Measurements from ENCODE around the gene SLC5A12. TPM values are rescaled to one million over a fixed set of nuclear protein-coding genes. Genes with fewer than 3 reads are reported as not detected.

Gene SLC5A12
- total RNA-seq (0.04 TPM), polyA plus RNA-seq (ENCODE audit: insufficient read depth in 1 of 8, insufficient read length in 8 of 8, low replicate concordance in 1 of 8) (1 to 10 TPM in 2 of 8 donors, under 1 TPM in 6; 0.11 to 8.5 (median 0.14) TPM)
- long read RNA-seq, donor 1: 0 reads
- long read RNA-seq, donor 2: 0 reads
- long read RNA-seq, donor 3: 0 reads
- long read RNA-seq, donor 4: 0 reads
- long read RNA-seq, donor 5: 0 reads
- long read RNA-seq, donor 6: 0 reads
- long read RNA-seq, donor 7: 0 reads
- long read RNA-seq, donor 8: 0 reads
- long read RNA-seq, donor 9: 0 reads
- long read RNA-seq, donor 10: 0 reads
- long read RNA-seq, donor 11: 0 reads

DNA sequence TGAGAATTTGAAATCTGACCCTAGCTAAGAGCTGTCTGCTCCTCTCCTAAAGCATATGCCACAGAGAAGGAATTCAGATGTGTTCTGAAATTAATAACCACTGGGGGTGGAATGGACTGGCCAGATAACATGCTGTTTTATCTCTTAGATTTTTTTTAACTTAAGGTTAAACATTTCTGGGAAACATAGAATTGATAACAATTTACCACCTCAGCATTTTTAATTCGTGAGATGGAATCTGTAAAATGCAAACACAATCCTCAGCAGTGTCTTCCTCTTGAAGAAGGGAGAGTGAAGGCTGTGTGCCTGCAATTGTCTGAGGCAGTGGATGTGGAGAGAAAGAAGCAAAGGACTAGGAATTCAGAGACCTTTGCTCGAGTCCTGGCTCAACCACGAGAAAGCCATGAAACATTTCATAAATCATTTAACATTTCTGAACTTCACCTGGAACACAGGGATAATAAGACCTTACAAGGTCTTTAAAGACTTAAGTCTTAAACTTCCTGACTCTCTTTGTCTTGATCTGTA is at the start of gene SLC5A12:
Gene SLC5A12, minus strand, starts transcription at position 113 of the 528 bp plus-strand sequence. CDS start 346 bp downstream, outside the sequence.
- WGBS (ENCODE audit: insufficient coverage): no CpG with 5 or more reads among the region's 3 CpGs
- DNase-seq: no peak
- H3K36me3 ChIP-seq (ENCODE audit: control insufficient read depth, insufficient read depth, low read length): no peaks in the 10 kb centered on the region
- H3K4me1 ChIP-seq (ENCODE audit: control insufficient read depth, insufficient read depth, low read length): no peaks in the 10 kb centered on the region
- no peaks in the 10 kb centered on the region for H3K27me3 ChIP-seq (ENCODE audit: control insufficient read depth, insufficient read depth, low read length)
- no peaks in the 10 kb centered on the region for H3K9me3 ChIP-seq (replicated peaks; ENCODE audit: control insufficient read depth, low read depth, low read length)
- H3K27ac ChIP-seq (ENCODE audit: low read length): no peak within 1 kb of the TSS
- no peak within 1 kb of the TSS for H3K4me3 ChIP-seq (ENCODE audit: low read length)

DNA sequence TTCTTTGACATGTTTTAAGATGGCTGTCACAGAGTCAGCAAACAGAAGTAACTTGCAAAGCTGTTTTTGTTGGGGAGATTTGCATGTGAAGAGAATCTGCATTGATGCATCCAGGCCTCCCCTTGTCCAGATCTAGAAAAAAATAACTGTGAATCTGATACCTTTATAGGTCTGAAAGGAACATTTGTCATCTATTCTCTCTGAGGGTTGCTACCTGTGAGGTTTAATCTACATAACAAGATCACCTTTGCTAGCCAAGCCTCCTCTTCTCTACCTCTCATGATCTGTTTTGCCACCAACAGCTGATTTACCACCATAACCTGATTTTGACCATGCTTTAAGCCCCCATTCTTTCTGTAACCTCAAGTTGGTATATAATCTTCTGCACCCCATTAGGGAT is 47.2 kb upstream of the SLC5A12 start:
- DNase-seq: no peak
- H3K27me3 ChIP-seq (ENCODE audit: control insufficient read depth, insufficient read depth, low read length): no peaks in the 10 kb centered on the region
- no peak overlapping the region for H3K4me3 ChIP-seq (ENCODE audit: low read length)

DNA sequence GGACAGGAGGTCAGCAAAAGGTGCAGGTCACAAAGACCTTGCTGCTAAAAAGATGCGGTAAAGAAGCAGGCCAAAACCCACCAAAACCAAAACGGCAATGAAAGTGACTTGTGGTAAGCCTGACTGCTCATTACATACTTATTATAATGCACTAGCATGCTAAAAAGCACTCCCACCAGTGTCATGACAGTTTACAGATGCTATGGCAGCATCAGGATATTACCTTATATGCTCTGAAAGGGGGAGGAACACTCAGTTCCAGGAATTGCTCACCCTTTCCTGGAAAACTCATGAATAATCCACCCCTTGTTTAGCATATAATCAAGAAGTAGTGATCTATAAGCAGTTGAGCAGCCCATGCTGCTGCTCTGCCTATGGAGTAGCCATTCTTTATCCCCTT is 45.2 kb upstream of the SLC5A12 start:
- Histone ChIP-seq H3K9me3 (replicated peaks; ENCODE audit: control insufficient read depth, low read depth, low read length) (no peaks in the 10 kb centered on the region), H3K4me1 (ENCODE audit: control insufficient read depth, insufficient read depth, low read length) (no peaks in the 10 kb centered on the region), H3K4me3 (ENCODE audit: low read length) (no peak overlapping the region), H3K36me3 (ENCODE audit: control insufficient read depth, insufficient read depth, low read length) (no peaks in the 10 kb centered on the region), H3K27me3 (ENCODE audit: control insufficient read depth, insufficient read depth, low read length) (no peaks in the 10 kb centered on the region), H3K27ac (ENCODE audit: low read length) (no peak overlapping the region)
- DNase-seq: no peak
- WGBS (ENCODE audit: insufficient coverage): no CpG with 5 or more reads among the region's 2 CpGs

More for the DNA sequence above, 47.2 kb upstream of the SLC5A12 start:
- H3K27ac ChIP-seq (ENCODE audit: low read length): no peak overlapping the region
- H3K36me3 ChIP-seq (ENCODE audit: control insufficient read depth, insufficient read depth, low read length): no peaks in the 10 kb centered on the region
- no peaks in the 10 kb centered on the region for H3K9me3 ChIP-seq (replicated peaks; ENCODE audit: control insufficient read depth, low read depth, low read length)
- H3K4me1 ChIP-seq (ENCODE audit: control insufficient read depth, insufficient read depth, low read length): no peaks in the 10 kb centered on the region

- Histone ChIP-seq H3K4me1 (ENCODE audit: control insufficient read depth, insufficient read depth, low read length) (no peaks in the 10 kb centered on the region), H3K9me3 (replicated peaks; ENCODE audit: control insufficient read depth, low read depth, low read length) (no peaks in the 10 kb centered on the region), H3K36me3 (ENCODE audit: control insufficient read depth, insufficient read depth, low read length) (no peaks in the 10 kb centered on the region), H3K4me3 (ENCODE audit: low read length) (no peak overlapping the region), H3K27ac (ENCODE audit: low read length) (no peak overlapping the region), H3K27me3 (ENCODE audit: control insufficient read depth, insufficient read depth, low read length) (no peaks in the 10 kb centered on the region)
- no CpG with 5 or more reads among the region's 3 CpGs for WGBS (ENCODE audit: insufficient coverage)
- DNase-seq: no peak
These were observed 43.5 kb upstream of the SLC5A12 start for GRCh38 chr11:26765323-26765722.

DNA sequence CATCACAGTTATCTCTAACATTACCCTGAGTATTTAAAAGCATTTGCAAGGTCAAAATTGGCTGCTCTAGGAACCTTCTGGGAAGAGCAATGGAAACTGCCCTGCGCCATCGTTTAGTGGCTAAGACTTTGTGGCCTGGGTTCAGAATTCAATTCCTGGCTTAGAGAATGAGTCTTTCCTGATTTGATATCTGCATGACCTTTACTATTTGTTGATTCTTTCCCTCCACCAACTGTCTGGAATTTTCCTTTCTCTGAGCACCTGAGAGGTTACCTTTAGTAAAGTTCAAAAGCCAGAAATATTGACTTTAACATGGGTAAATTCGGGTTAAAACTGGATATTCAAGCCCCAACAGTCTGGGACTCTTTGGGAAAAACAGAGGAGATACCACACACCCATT is 43.0 kb upstream of the SLC5A12 start:
- no peaks in the 10 kb centered on the region for H3K4me1 ChIP-seq (ENCODE audit: control insufficient read depth, insufficient read depth, low read length)
- no peaks in the 10 kb centered on the region for H3K27me3 ChIP-seq (ENCODE audit: control insufficient read depth, insufficient read depth, low read length)
- no peak for DNase-seq
- H3K36me3 ChIP-seq (ENCODE audit: control insufficient read depth, insufficient read depth, low read length): no peaks in the 10 kb centered on the region
- no peak overlapping the region for H3K4me3 ChIP-seq (ENCODE audit: low read length)
- no peak overlapping the region for H3K27ac ChIP-seq (ENCODE audit: low read length)
- WGBS (ENCODE audit: insufficient coverage): 100% methylated on average over 2 of the region's 3 CpGs
- H3K9me3 ChIP-seq (replicated peaks; ENCODE audit: control insufficient read depth, low read depth, low read length): no peaks in the 10 kb centered on the region

DNA sequence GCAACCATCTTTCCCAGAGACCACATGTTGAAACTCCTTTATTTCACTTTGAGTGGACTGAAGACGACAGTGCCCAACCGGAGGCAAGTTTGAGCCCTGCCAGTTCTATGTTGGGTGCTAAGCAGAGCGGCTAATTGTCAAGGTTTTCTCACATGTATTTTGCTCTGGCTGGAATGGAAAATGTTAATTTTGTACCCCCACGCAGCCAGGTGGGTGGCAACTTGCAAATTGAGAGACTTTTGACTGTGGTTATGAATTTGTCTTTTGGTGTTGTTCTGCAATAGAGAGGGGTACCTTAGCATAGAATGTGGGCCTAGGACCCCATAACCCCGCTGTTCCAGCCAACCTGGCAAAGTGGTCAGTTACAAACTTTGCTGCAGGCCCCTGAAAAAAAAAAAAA is 42.5 kb upstream of the SLC5A12 start:
- DNase-seq: no peak
- Histone ChIP-seq H3K4me1 (ENCODE audit: control insufficient read depth, insufficient read depth, low read length) (no peaks in the 10 kb centered on the region), H3K27me3 (ENCODE audit: control insufficient read depth, insufficient read depth, low read length) (no peaks in the 10 kb centered on the region), H3K27ac (ENCODE audit: low read length) (no peak overlapping the region), H3K4me3 (ENCODE audit: low read length) (no peak overlapping the region), H3K36me3 (ENCODE audit: control insufficient read depth, insufficient read depth, low read length) (no peaks in the 10 kb centered on the region), H3K9me3 (replicated peaks; ENCODE audit: control insufficient read depth, low read depth, low read length) (no peaks in the 10 kb centered on the region)
- WGBS (ENCODE audit: insufficient coverage): 97% methylated on average over 4 of the region's 5 CpGs

DNA sequence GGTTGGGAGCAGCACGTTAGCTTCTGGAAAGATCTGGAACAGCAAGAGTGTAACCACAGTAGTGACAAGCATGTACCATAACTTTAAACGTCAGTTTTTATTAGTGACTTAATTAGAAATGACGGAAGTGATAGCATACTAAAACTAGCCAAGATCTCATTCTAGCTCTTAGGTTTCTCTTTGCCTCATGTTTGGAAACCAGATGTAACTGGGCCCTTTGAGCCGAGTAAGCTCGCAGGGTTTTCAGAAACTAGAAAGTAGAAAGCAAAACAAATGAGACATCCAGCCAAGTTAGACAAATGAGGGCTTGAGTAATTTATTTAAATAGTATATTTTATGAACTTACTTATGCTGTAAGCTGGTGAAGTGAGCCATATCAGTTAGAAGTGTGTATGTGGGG is 40.2 kb upstream of the SLC5A12 start:
- DNase-seq: no peak
- no peak overlapping the region for H3K27ac ChIP-seq (ENCODE audit: low read length)
- no peaks in the 10 kb centered on the region for H3K27me3 ChIP-seq (ENCODE audit: control insufficient read depth, insufficient read depth, low read length)
- H3K4me3 ChIP-seq (ENCODE audit: low read length): no peak overlapping the region
- no peaks in the 10 kb centered on the region for H3K9me3 ChIP-seq (replicated peaks; ENCODE audit: control insufficient read depth, low read depth, low read length)
- no CpG with 5 or more reads among the region's 5 CpGs for WGBS (ENCODE audit: insufficient coverage)
- no peaks in the 10 kb centered on the region for H3K36me3 ChIP-seq (ENCODE audit: control insufficient read depth, insufficient read depth, low read length)
- H3K4me1 ChIP-seq (ENCODE audit: control insufficient read depth, insufficient read depth, low read length): no peaks in the 10 kb centered on the region

DNA sequence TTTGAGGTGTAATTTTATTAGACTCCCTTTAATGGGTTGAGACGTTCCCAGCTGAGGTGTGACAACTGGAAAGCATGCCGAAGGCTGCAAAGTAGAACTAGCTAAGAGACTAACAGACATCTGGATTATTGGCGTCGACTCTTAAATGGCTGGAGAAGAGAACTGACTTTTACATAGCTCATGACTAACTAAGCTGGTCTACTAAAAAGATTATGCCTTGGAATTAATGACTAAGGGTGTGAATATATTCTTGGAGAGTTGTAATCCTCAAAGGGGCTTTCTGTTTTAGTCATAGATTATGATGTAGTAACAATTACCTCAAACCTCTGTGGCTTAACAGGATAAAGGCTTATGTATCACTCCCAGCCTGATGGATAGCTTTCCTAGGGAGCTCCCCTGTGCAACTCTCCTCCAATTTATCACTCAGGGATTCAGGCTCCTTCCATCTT is 39.5 kb upstream of the SLC5A12 start:
- Histone ChIP-seq H3K9me3 (replicated peaks; ENCODE audit: control insufficient read depth, low read depth, low read length) (no peaks in the 10 kb centered on the region), H3K4me3 (ENCODE audit: low read length) (no peak overlapping the region), H3K27ac (ENCODE audit: low read length) (no peak overlapping the region), H3K27me3 (ENCODE audit: control insufficient read depth, insufficient read depth, low read length) (no peaks in the 10 kb centered on the region), H3K4me1 (ENCODE audit: control insufficient read depth, insufficient read depth, low read length) (no peaks in the 10 kb centered on the region), H3K36me3 (ENCODE audit: control insufficient read depth, insufficient read depth, low read length) (no peaks in the 10 kb centered on the region)
- DNase-seq: no peak
- WGBS (ENCODE audit: insufficient coverage): no CpG with 5 or more reads among the region's 4 CpGs

- Histone ChIP-seq H3K9me3 (replicated peaks; ENCODE audit: control insufficient read depth, low read depth, low read length) (no peaks in the 10 kb centered on the region), H3K4me1 (ENCODE audit: control insufficient read depth, insufficient read depth, low read length) (no peaks in the 10 kb centered on the region), H3K27ac (ENCODE audit: low read length) (no peak overlapping the region), H3K27me3 (ENCODE audit: control insufficient read depth, insufficient read depth, low read length) (no peaks in the 10 kb centered on the region), H3K36me3 (ENCODE audit: control insufficient read depth, insufficient read depth, low read length) (no peaks in the 10 kb centered on the region), H3K4me3 (ENCODE audit: low read length) (no peak overlapping the region)
- DNase-seq: no peak
- WGBS (ENCODE audit: insufficient coverage): no CpG with 5 or more reads among the region's 1 CpG
These were observed 36.1 kb upstream of the SLC5A12 start for GRCh38 chr11:26757995-26758394.

GRCh38 chr11:26755762-26756161 is 33.9 kb upstream of the SLC5A12 start:
- H3K4me1 ChIP-seq (ENCODE audit: control insufficient read depth, insufficient read depth, low read length): no peaks in the 10 kb centered on the region
- DNase-seq: no peak
- H3K27ac ChIP-seq (ENCODE audit: low read length): no peak overlapping the region
- WGBS (ENCODE audit: insufficient coverage): no CpG with 5 or more reads among the region's 4 CpGs
- no peak overlapping the region for H3K4me3 ChIP-seq (ENCODE audit: low read length)
- H3K27me3 ChIP-seq (ENCODE audit: control insufficient read depth, insufficient read depth, low read length): no peaks in the 10 kb centered on the region
- no peaks in the 10 kb centered on the region for H3K9me3 ChIP-seq (replicated peaks; ENCODE audit: control insufficient read depth, low read depth, low read length)
- no peaks in the 10 kb centered on the region for H3K36me3 ChIP-seq (ENCODE audit: control insufficient read depth, insufficient read depth, low read length)

Measured in muscle of leg (tissue), 16 donors.